Measurements from ENCODE around the gene SYNE2. TPM values are rescaled to one million over a fixed set of nuclear protein-coding genes. Genes with fewer than 3 reads are reported as not detected.

The SYNE2 gene
- total and polyA plus RNA-seq, 2 donors (not counting 3 experiments of a cell fraction or from before 2014, with no cell fraction given) = 16.0 to 53.7 TPM

- Histone ChIP-seq H3K4me2 (ENCODE audit: insufficient read depth, low read length) (no peak overlapping the region), H3K9me3 (replicated peaks; ENCODE audit: control insufficient read depth, insufficient read depth, low read length) (no peaks in the 10 kb centered on the region), H3K4me3 (replicated peaks in 1 of 3; ENCODE audit: insufficient read depth in 1 of 3, low read depth in 1 of 3, low read length in 3 of 3) (no peak overlapping the region), H3K4me1 (ENCODE audit: control insufficient read depth, extremely low read depth, insufficient read depth, low read length) (peaks cover 14% of the 10 kb centered on the region), H3K27me3 (ENCODE audit: control insufficient read depth in 2 of 2, insufficient read depth in 2 of 2, low read length in 2 of 2) (no peaks in the 10 kb centered on the region), H3K9me1 (replicated peaks; ENCODE audit: control insufficient read depth, extremely low read depth, insufficient read depth, low read length) (no peaks in the 10 kb centered on the region), H2AFZ (ENCODE audit: low read depth, low read length) (no peak overlapping the region), H4K20me1 (replicated peaks; ENCODE audit: control insufficient read depth, extremely low read depth, insufficient read depth, low read length) (no peaks in the 10 kb centered on the region), H3K79me2 (ENCODE audit: control insufficient read depth, insufficient read depth, low read length) (no peaks in the 10 kb centered on the region), H3K36me3 (ENCODE audit: control insufficient read depth in 2 of 2, extremely low read depth in 1 of 2, insufficient read depth in 2 of 2, low read length in 2 of 2) (peaks cover 0 to 5% of the 10 kb centered on the region in 2 experiments), H3K27ac (ENCODE audit: insufficient read depth, low read depth, low read length) (no peak overlapping the region), H3K9ac (replicated peaks; ENCODE audit: extremely low read depth, insufficient read depth, low read length) (no peak overlapping the region)
- POLR2A ChIA-PET = no interaction called here
- intact Hi-C loops (cut with micrococcal nuclease) (no loop called here), dilution Hi-C loops (cut with MboI; ENCODE audit: extremely low pct_ligation_motif_present, low sequenced_read_pairs) (no loop called here)
- FAIRE-seq (no peak), DNase-seq (ENCODE audit: low read depth, low spot score) (no peak)
- BruUV-seq (replicated peaks) = no TSS peak
- no peak for TF ChIP-seq EZH2 (IDR thresholded peaks at IDR 0.05; ENCODE audit: borderline replicate concordance, low read depth, low read length, severe bottlenecking)
- no peak for TF ChIP-seq FOS (IDR thresholded peaks at IDR 0.05; ENCODE audit: borderline replicate concordance, insufficient read depth, low read length)
- TF ChIP-seq MAX (IDR thresholded peaks at IDR 0.05; ENCODE audit: insufficient read depth, insufficient read length) = no peak
- TF ChIP-seq POLR2A (IDR thresholded peaks at IDR 0.05; ENCODE audit: low read depth, low read length) = no peak
- no peak for TF ChIP-seq JUN (IDR thresholded peaks at IDR 0.05; ENCODE audit: borderline replicate concordance, insufficient read depth, insufficient read length, low read depth)
- no peak for TF ChIP-seq GATA2 (IDR thresholded peaks at IDR 0.05; ENCODE audit: insufficient read depth, insufficient read length, low read depth, low read length)
- TF ChIP-seq CTCF (IDR thresholded peaks at IDR 0.05; ENCODE audit: extremely low read depth in 1 of 2, insufficient read depth in 1 of 2, low read depth in 1 of 2, low read length in 2 of 2) = no peak
- TF ChIP-seq POLR2AphosphoS5 (IDR thresholded peaks at IDR 0.05; ENCODE audit: insufficient read depth, low read depth, low read length) = no peak
- no peak for TF ChIP-seq MYC (IDR thresholded peaks at IDR 0.05; ENCODE audit: low read depth, low read length)
- CTCF ChIA-PET = interaction anchor here (0.8 to 1.2 kb wide), 3 partner anchors 8 to 354 kb away, joined by 3 to 4 read pairs (median 3); no protein-coding TSS in a partner anchor
These were observed 96.9 kb downstream of the SYNE2 start for GRCh38 chr14:63949696-63950095.

All from endothelial cell of umbilical vein (primary cell).